OCI-LY7 (cell line): ENCODE data around the gene CXCR4.

Experiments used
- EZH2phosphoT487 ChIP-seq: fragments of 200-600 bp; sonication (generic); IDR thresholded peaks from 2 replicates; pipeline ENCODE4 v1.6.1; 2018; ENCODE audit warnings: low read depth, borderline replicate concordance, mild to moderate bottlenecking, mixed run types, antibody characterized with exemption, low read length, moderate library complexity, mixed read lengths
- TF ChIP-seq, protein P1 (sequence below): fragments of 200-600 bp; sonication (generic); conservative IDR thresholded peaks from 2 replicates; pipeline ENCODE4 v1.5.1; 2014; ENCODE audit warnings: mild to moderate bottlenecking, antibody characterized with exemption, low read length, moderate library complexity, mixed read lengths

- TF ChIP-seq, protein P1, sequence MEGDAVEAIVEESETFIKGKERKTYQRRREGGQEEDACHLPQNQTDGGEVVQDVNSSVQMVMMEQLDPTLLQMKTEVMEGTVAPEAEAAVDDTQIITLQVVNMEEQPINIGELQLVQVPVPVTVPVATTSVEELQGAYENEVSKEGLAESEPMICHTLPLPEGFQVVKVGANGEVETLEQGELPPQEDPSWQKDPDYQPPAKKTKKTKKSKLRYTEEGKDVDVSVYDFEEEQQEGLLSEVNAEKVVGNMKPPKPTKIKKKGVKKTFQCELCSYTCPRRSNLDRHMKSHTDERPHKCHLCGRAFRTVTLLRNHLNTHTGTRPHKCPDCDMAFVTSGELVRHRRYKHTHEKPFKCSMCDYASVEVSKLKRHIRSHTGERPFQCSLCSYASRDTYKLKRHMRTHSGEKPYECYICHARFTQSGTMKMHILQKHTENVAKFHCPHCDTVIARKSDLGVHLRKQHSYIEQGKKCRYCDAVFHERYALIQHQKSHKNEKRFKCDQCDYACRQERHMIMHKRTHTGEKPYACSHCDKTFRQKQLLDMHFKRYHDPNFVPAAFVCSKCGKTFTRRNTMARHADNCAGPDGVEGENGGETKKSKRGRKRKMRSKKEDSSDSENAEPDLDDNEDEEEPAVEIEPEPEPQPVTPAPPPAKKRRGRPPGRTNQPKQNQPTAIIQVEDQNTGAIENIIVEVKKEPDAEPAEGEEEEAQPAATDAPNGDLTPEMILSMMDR, result no peak
- no peak for TF ChIP-seq EZH2phosphoT487
Measured at GRCh38 chr2:136127356-136127755, 9.4 kb upstream of the CXCR4 start.
